HCT116 (cell line): Measurements from ENCODE around the gene VWF. TPM values are rescaled to one million over a fixed set of nuclear protein-coding genes. Genes with fewer than 3 reads are reported as not detected.

Experiments used
- ATAC-seq: fragments of 200-7000 bp; cut with Tn5 transposase; 2 replicates; pipeline ENCODE4 v1.9.1; 2020; ENCODE audit warnings: mild to moderate bottlenecking, moderate library complexity
- BruUV-seq: library from RNA; stranded (reverse); fragments of 400-500 nt; replicated peaks from 2 replicates; lab custom pipeline; 2021; lab: Mats Ljungman, UMichigan
- CTCF ChIA-PET: fragments of 300-600 bp; sonication (Branson Sonifier 250); formaldehyde crosslinking; loops from one replicate; lab custom pipeline; 2021; ENCODE audit warnings: antibody characterized with exemption; lab: Charles Lee
- POLR2A ChIA-PET: fragments of 300-600, 350-600 bp; sonication (Branson Sonifier 250); formaldehyde crosslinking; loops from one replicate; lab custom pipeline; 2021; ENCODE audit warnings: antibody characterized with exemption; lab: Charles Lee
- RAD21 ChIA-PET, 2 experiments: fragments of 300-600 bp; sonication (Branson Sonifier 250); formaldehyde crosslinking; loops; one replicate each; lab custom pipeline; 2023; ENCODE audit warnings: low total read pairs in 2 of 2; ENCODE audit not compliant: uncharacterized antibody in 2 of 2, unreplicated experiment in 2 of 2, low non-redundant PET in 1 of 2; lab: Charles Lee
- DNase-seq: peaks from one replicate; pipeline ENCODE4 v3.0.0-alpha.2; 2010; ENCODE audit warnings: low read depth, low spot score
- H2AFZ ChIP-seq: fragments of 200-600 bp; shearing (Covaris generic), sonication (generic); 2 replicates; pipeline ENCODE4 v1.6.1; 2017; ENCODE audit warnings: low read depth, mixed run types, mixed read lengths, antibody characterized with exemption, low read length; ENCODE audit not compliant: poor library complexity, severe bottlenecking
- H3K27ac ChIP-seq: 2 replicates; pipeline ENCODE4 v1.5.1; 2012; ENCODE audit warnings: low read depth, low read length
- H3K27me3 ChIP-seq: fragments of 200-600 bp; sonication (generic); 2 replicates; pipeline ENCODE4 v1.6.1; 2016; ENCODE audit warnings: mixed run types, low read length, mixed read lengths; ENCODE audit not compliant: insufficient read depth
- H3K36me3 ChIP-seq, 2 experiments: fragments of 200-500 bp in 1 of 2; fragments of 200-600 bp in 1 of 2; sonication (Bioruptor generic) in 1 of 2; sonication (generic) in 1 of 2; 2 replicates each; pipeline versions ENCODE4 v1.5.1 to v1.6.1; 2014 to 2016; ENCODE audit warnings: low read length in 2 of 2, inconsistent platforms in 1 of 2, mixed read lengths in 1 of 2, mixed run types in 1 of 2; ENCODE audit not compliant: insufficient read depth in 2 of 2, control insufficient read depth in 1 of 2
- H3K4me1 ChIP-seq, 2 experiments: fragments of 200-600 bp in 1 of 2; sonication (generic) in 1 of 2; 2 replicates each; pipeline versions ENCODE4 v1.5.1 to v1.6.1; 2012 to 2017; ENCODE audit warnings: low read length in 2 of 2, inconsistent platforms in 1 of 2, mild to moderate bottlenecking in 1 of 2, mixed read lengths in 1 of 2, mixed run types in 1 of 2, moderate library complexity in 1 of 2; ENCODE audit not compliant: insufficient read depth in 2 of 2, control insufficient read depth in 1 of 2
- H3K4me2 ChIP-seq: fragments of 200-600 bp; sonication (generic); 2 replicates; pipeline ENCODE4 v1.6.1; 2017; ENCODE audit warnings: mixed run types, low read length, mixed read lengths
- H3K4me3 ChIP-seq, 2 experiments: fragments of 200-600 bp in 1 of 2; sonication (generic) in 1 of 2; replicated peaks in 1 of 2; 2 replicates each; pipeline ENCODE4 v1.5.1; 2011 to 2016; ENCODE audit warnings: low read length in 2 of 2, control low read depth in 1 of 2, low read depth in 1 of 2, mild to moderate bottlenecking in 1 of 2, mixed read lengths in 1 of 2, mixed run types in 1 of 2
- H3K79me2 ChIP-seq: fragments of 200-600 bp; sonication (generic); 2 replicates; pipeline ENCODE4 v1.6.1; 2017; ENCODE audit warnings: mild to moderate bottlenecking, mixed run types, low read length, moderate library complexity, mixed read lengths; ENCODE audit not compliant: insufficient read depth
- H3K9ac ChIP-seq: fragments of 200-600 bp; sonication (generic); 2 replicates; pipeline ENCODE4 v1.6.1; 2016; ENCODE audit warnings: low read length, mixed read lengths
- H3K9me2 ChIP-seq: fragments of 200-600 bp; sonication (generic), shearing (Covaris generic); 2 replicates; pipeline ENCODE4 v1.6.1; 2017; ENCODE audit warnings: mixed run types, mild to moderate bottlenecking, moderate library complexity; ENCODE audit not compliant: insufficient read depth
- H3K9me3 ChIP-seq, 2 experiments: fragments of 200-500 bp in 1 of 2; fragments of 200-600 bp in 1 of 2; sonication (Bioruptor generic) in 1 of 2; sonication (generic) in 1 of 2; 2 replicates each; pipeline ENCODE4 v1.6.1; 2014 to 2017; ENCODE audit warnings: low read length in 2 of 2, mixed read lengths in 2 of 2, inconsistent platforms in 1 of 2, low read depth in 1 of 2, mild to moderate bottlenecking in 1 of 2, mixed run types in 1 of 2, moderate library complexity in 1 of 2; ENCODE audit not compliant: control insufficient read depth in 1 of 2, insufficient read depth in 1 of 2
- H4K20me1 ChIP-seq: fragments of 200-600 bp; sonication (generic), shearing (Covaris generic); 2 replicates; pipeline ENCODE4 v1.6.1; 2017; ENCODE audit warnings: mixed run types, mild to moderate bottlenecking, moderate library complexity; ENCODE audit not compliant: insufficient read depth
- ATF3 ChIP-seq: IDR thresholded peaks from 2 replicates; pipeline ENCODE4 v1.6.1; 2012
- CBX3 ChIP-seq: IDR thresholded peaks from 2 replicates; pipeline ENCODE4 v1.6.1; 2012; ENCODE audit warnings: low read depth
- CEBPB ChIP-seq: IDR thresholded peaks from 2 replicates; pipeline ENCODE4 v1.6.1; 2012; ENCODE audit warnings: low read depth
- EGR1 ChIP-seq: IDR thresholded peaks from 2 replicates; pipeline ENCODE4 v1.6.1; 2012; ENCODE audit warnings: low read depth
- ELF1 ChIP-seq: IDR thresholded peaks from 2 replicates; pipeline ENCODE4 v1.6.1; 2012; ENCODE audit warnings: low read depth, borderline replicate concordance
- EZH2 ChIP-seq: fragments of 200-600 bp; sonication (generic); IDR thresholded peaks from 2 replicates; pipeline ENCODE4 v1.6.1; 2017; ENCODE audit warnings: antibody characterized with exemption, mixed run types
- EZH2phosphoT487 ChIP-seq: fragments of 200-600 bp; IDR thresholded peaks from 2 replicates; pipeline ENCODE4 v1.6.1; 2018; ENCODE audit warnings: antibody characterized with exemption, borderline replicate concordance
- FOSL1 ChIP-seq: IDR thresholded peaks from 2 replicates; pipeline ENCODE4 v1.6.1; 2012; ENCODE audit warnings: low read depth
- JUND ChIP-seq: IDR thresholded peaks from 2 replicates; pipeline ENCODE4 v1.6.1; 2012
- POLR2A ChIP-seq: IDR thresholded peaks from 2 replicates; pipeline ENCODE4 v1.7.0; 2011; ENCODE audit warnings: borderline replicate concordance; ENCODE audit not compliant: insufficient read depth, insufficient read length; ENCODE audit errors: extremely low read depth
- POLR2AphosphoS5 ChIP-seq: IDR thresholded peaks from 2 replicates; pipeline ENCODE4 v1.6.1; 2011; ENCODE audit warnings: mild to moderate bottlenecking, low read depth, low read length, moderate library complexity
- RAD21 ChIP-seq: IDR thresholded peaks from 2 replicates; pipeline ENCODE4 v1.6.1; 2012; ENCODE audit warnings: low read depth, mild to moderate bottlenecking
- SIN3A ChIP-seq: IDR thresholded peaks from 2 replicates; pipeline ENCODE4 v1.6.1; 2012; ENCODE audit warnings: low read depth
- SP1 ChIP-seq: IDR thresholded peaks from 2 replicates; pipeline ENCODE4 v1.6.1; 2012; ENCODE audit warnings: low read depth
- SRF ChIP-seq: IDR thresholded peaks from 2 replicates; pipeline ENCODE4 v1.6.1; 2012; ENCODE audit warnings: low read depth
- TCF7L2 ChIP-seq: IDR thresholded peaks from 2 replicates; pipeline ENCODE4 v1.7.0; 2011; ENCODE audit warnings: borderline replicate concordance, inconsistent platforms; ENCODE audit not compliant: insufficient read depth, insufficient read length; ENCODE audit errors: extremely low read depth
- ZNF274 ChIP-seq: fragments of 200-500 bp; sonication (Bioruptor generic); IDR thresholded peaks from 2 replicates; pipeline ENCODE4 v1.6.1; 2014; ENCODE audit warnings: mild to moderate bottlenecking, low read depth, low read length, inconsistent platforms
- intact Hi-C: fragments of 100-400 bp; cut with micrococcal nuclease; formaldehyde crosslinking; loops from 2 replicates; pipeline ENCODE4 v1.10.0; 2022
- total RNA-seq: library from RNA; stranded (reverse); gene quantifications from one replicate; pipeline ENCODE4 v1.2.1, GENCODE V29; 2021; ENCODE audit not compliant: unreplicated experiment
- TF ChIP-seq, protein P1 (sequence below): IDR thresholded peaks from 2 replicates; pipeline ENCODE4 v1.6.1; 2011; ENCODE audit warnings: mild to moderate bottlenecking, low read length, moderate library complexity; ENCODE audit not compliant: insufficient replicate concordance; ENCODE audit errors: extremely low read depth
- TF ChIP-seq, protein P2 (sequence below): IDR thresholded peaks from 2 replicates; pipeline ENCODE4 v1.6.1; 2012

The VWF gene
- total RNA-seq, 1 experiment from 2014 or later = 0.57 TPM

- POLR2A ChIA-PET = no interaction called here
- intact Hi-C loops = no loop called here
- Histone ChIP-seq H3K36me3 (no peaks in the 10 kb centered on the region), H3K4me2 (no peak overlapping the region), H3K4me3 (no peak overlapping the region), H3K9me2 (no peaks in the 10 kb centered on the region), H4K20me1 (no peaks in the 10 kb centered on the region), H3K27ac (no peak overlapping the region), H3K9ac (no peak overlapping the region), H3K9me3 (no peaks in the 10 kb centered on the region), H3K79me2 (no peaks in the 10 kb centered on the region), H3K27me3 (peaks cover 28% of the 10 kb centered on the region; the same call in 1 of the 2 replicates), H2AFZ (no peak overlapping the region), H3K4me1 (no peaks in the 10 kb centered on the region)
- CTCF ChIA-PET = no interaction called here
- TF ChIP-seq ATF3 (no peak), SP1 (no peak)
- no TSS peak for BruUV-seq
- no peak for DNase-seq
- RAD21 ChIA-PET = no interaction called here
- no peak for ATAC-seq
Measured at GRCh38 chr12:5909560-5909959, 214.9 kb downstream of the VWF start.

- no peaks in the 10 kb centered on the region for H3K9me2 ChIP-seq
- no peak for TF ChIP-seq ZNF274
- no peak for TF ChIP-seq CEBPB
- TF ChIP-seq EGR1 = no peak
- TF ChIP-seq EZH2phosphoT487 = no peak
- TF ChIP-seq RAD21 = no peak
- TF ChIP-seq POLR2AphosphoS5 = no peak
- TF ChIP-seq, protein P1, sequence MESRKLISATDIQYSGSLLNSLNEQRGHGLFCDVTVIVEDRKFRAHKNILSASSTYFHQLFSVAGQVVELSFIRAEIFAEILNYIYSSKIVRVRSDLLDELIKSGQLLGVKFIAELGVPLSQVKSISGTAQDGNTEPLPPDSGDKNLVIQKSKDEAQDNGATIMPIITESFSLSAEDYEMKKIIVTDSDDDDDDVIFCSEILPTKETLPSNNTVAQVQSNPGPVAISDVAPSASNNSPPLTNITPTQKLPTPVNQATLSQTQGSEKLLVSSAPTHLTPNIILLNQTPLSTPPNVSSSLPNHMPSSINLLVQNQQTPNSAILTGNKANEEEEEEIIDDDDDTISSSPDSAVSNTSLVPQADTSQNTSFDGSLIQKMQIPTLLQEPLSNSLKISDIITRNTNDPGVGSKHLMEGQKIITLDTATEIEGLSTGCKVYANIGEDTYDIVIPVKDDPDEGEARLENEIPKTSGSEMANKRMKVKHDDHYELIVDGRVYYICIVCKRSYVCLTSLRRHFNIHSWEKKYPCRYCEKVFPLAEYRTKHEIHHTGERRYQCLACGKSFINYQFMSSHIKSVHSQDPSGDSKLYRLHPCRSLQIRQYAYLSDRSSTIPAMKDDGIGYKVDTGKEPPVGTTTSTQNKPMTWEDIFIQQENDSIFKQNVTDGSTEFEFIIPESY = no peak
- no peak for TF ChIP-seq EZH2
- TF ChIP-seq, protein P2, sequence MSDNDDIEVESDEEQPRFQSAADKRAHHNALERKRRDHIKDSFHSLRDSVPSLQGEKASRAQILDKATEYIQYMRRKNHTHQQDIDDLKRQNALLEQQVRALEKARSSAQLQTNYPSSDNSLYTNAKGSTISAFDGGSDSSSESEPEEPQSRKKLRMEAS = no peak
- TF ChIP-seq FOSL1 = no peak
- TF ChIP-seq SRF = no peak
- TF ChIP-seq JUND = no peak
- TF ChIP-seq POLR2A = no peak
- TF ChIP-seq CBX3 = no peak
- no peak for TF ChIP-seq TCF7L2
- TF ChIP-seq ELF1 = no peak
- no peak for TF ChIP-seq SIN3A
- TF ChIP-seq, all 23 proteins: peak for 0
- DNase-seq (no peak), ATAC-seq (no peak)
- no peak overlapping the region for H3K9ac ChIP-seq
- H2AFZ ChIP-seq = no peak overlapping the region
- H3K27me3 ChIP-seq = peaks cover 28% of the 10 kb centered on the region; the same call in 1 of the 2 replicates
- BruUV-seq = no TSS peak
- no peaks in the 10 kb centered on the region for H3K9me3 ChIP-seq
- H3K4me1 ChIP-seq = no peaks in the 10 kb centered on the region
- no peaks in the 10 kb centered on the region for H3K79me2 ChIP-seq
- POLR2A ChIA-PET = no interaction called here
- H3K36me3 ChIP-seq = no peaks in the 10 kb centered on the region
- intact Hi-C loops = no loop called here
- no peak overlapping the region for H3K27ac ChIP-seq
- CTCF ChIA-PET = no interaction called here
- no peak overlapping the region for H3K4me3 ChIP-seq
- H4K20me1 ChIP-seq = no peaks in the 10 kb centered on the region
- H3K4me2 ChIP-seq = no peak overlapping the region
- RAD21 ChIA-PET = no interaction called here
Measured at GRCh38 chr12:5908251-5908650, 216.2 kb downstream of the VWF start.
